GM12891 (cell line): Measurements from ENCODE around the gene CPOX.

Experiments
- POLR2A ChIP-seq: IDR thresholded peaks from 2 replicates; pipeline ENCODE4 v1.6.1; 2011; ENCODE audit warnings: low read depth, low read length, control low read depth
- POLR2AphosphoS5 ChIP-seq: IDR thresholded peaks from 2 replicates; pipeline ENCODE4 v1.6.1; 2011; ENCODE audit warnings: low read depth, low read length, control low read depth
- POU2F2 ChIP-seq: IDR thresholded peaks from 2 replicates; pipeline ENCODE4 v1.6.1; 2011; ENCODE audit warnings: low read depth, mild to moderate bottlenecking, control low read depth, low read length, moderate library complexity
- SPI1 ChIP-seq: IDR thresholded peaks from 2 replicates; pipeline ENCODE4 v1.6.1; 2011; ENCODE audit warnings: low read depth, low read length, control low read depth
- TAF1 ChIP-seq: IDR thresholded peaks from 2 replicates; pipeline ENCODE4 v1.6.1; 2011; ENCODE audit warnings: low read depth, low read length, control low read depth

DNA sequence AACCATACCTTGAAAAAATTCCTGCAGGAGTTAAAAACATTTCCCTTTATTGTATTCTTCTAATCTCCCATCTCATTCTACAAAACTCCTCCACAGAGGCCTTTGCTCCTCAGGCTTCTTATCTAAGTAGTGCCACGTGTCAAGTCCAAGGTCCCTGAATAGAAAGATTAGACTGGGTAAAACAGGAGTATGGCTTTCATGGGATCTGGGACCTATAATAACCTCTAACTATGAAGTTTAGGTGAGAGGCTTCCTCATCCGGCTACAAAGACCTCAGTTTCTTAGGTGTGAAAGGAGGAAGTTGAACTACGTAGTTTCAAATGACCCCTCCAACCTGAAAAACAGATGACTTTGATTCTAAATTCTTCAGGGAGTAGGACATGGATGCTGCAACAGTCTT lies 41.7 kb downstream of the CPOX start:
- TF ChIP-seq POLR2A (no peak; the same call in 1 of the 2 replicates), TAF1 (no peak), SPI1 (peak; percentile 67), POLR2AphosphoS5 (no peak), POU2F2 (no peak)
